ENCODE results near the gene GDI2.

DNA sequence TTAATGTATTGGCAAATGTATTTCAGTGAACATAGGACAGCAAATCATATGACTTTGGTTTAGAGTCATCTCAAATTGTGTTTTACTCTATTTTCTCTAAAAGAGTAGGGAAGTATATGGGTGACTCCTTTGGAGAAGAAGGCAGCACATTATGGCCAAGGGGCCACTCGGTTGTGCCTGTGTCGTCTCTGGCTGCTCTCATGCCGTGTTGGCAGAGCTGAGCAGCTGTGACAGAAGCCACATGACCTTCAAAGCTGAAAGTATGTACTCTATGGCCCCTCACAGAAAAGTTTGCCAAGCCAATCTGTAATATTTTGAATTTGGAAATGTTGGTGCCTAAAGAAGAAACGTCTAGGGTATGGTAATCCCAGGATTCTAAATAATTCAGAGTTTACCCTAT lies 81.1 kb downstream of the GDI2 start:
- TF ChIP-seq, protein P1, sequence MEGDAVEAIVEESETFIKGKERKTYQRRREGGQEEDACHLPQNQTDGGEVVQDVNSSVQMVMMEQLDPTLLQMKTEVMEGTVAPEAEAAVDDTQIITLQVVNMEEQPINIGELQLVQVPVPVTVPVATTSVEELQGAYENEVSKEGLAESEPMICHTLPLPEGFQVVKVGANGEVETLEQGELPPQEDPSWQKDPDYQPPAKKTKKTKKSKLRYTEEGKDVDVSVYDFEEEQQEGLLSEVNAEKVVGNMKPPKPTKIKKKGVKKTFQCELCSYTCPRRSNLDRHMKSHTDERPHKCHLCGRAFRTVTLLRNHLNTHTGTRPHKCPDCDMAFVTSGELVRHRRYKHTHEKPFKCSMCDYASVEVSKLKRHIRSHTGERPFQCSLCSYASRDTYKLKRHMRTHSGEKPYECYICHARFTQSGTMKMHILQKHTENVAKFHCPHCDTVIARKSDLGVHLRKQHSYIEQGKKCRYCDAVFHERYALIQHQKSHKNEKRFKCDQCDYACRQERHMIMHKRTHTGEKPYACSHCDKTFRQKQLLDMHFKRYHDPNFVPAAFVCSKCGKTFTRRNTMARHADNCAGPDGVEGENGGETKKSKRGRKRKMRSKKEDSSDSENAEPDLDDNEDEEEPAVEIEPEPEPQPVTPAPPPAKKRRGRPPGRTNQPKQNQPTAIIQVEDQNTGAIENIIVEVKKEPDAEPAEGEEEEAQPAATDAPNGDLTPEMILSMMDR (conservative IDR thresholded peaks at IDR 0.05) = no peak
- TF ChIP-seq EZH2 (IDR thresholded peaks at IDR 0.05; ENCODE audit: low read depth) = no peak

All from PC-9 (cell line).